Esophagus muscularis mucosa (tissue), 4 donors: ENCODE data around the gene ADCY1. TPM values are rescaled to one million over a fixed set of nuclear protein-coding genes. Genes with fewer than 3 reads are reported as not detected.

Experiments used
- DNase-seq: peaks from one replicate; pipeline ENCODE4 v3.0.0-alpha.2; 2017; ENCODE audit errors: extremely low spot score
- H3K27ac ChIP-seq, 4 donors: fragments of 200-600 bp; sonication (generic); replicated peaks in 1 of 4; 1 replicate in 3 of 4; 2 replicates in 1 of 4; pipeline ENCODE4 v1.5.1; 2016 to 2019; ENCODE audit warnings: mild to moderate bottlenecking in 1 of 4
- H3K27me3 ChIP-seq, 4 donors: fragments of 200-600 bp; sonication (generic); one replicate each; pipeline versions ENCODE4 v1.5.1 to v1.6.0; 2016 to 2019
- H3K36me3 ChIP-seq, 4 donors: fragments of 200-600 bp; sonication (generic); one replicate each; pipeline ENCODE4 v1.5.1; 2016 to 2019
- H3K4me1 ChIP-seq, 4 donors: fragments of 200-600 bp; sonication (generic); one replicate each; pipeline ENCODE4 v1.5.1; 2016 to 2019
- H3K4me3 ChIP-seq, 4 donors: fragments of 200-600 bp; sonication (generic); 1 replicate in 2 of 4; 2 replicates in 2 of 4; pipeline ENCODE4 v1.5.1; 2016 to 2019; ENCODE audit warnings: mild to moderate bottlenecking in 4 of 4, moderate library complexity in 1 of 4
- H3K9me3 ChIP-seq, 4 donors: fragments of 200-600 bp; sonication (generic); 1 replicate in 3 of 4; 2 replicates in 1 of 4; pipeline ENCODE4 v1.5.1; 2016 to 2019
- EP300 ChIP-seq: sonication (generic); formaldehyde crosslinking; IDR thresholded peaks from one replicate; pipeline ENCODE4 v1.6.1; 2017; ENCODE audit warnings: antibody characterized with exemption
- POLR2A ChIP-seq: fragments of 450-650 bp; IDR thresholded peaks from one replicate; pipeline ENCODE4 v1.6.1; 2017; ENCODE audit warnings: antibody characterized with exemption, moderate library complexity, mild to moderate bottlenecking, low read depth
- POLR2AphosphoS5 ChIP-seq, 2 donors: sonication (generic); formaldehyde crosslinking; IDR thresholded peaks; one replicate each; pipeline ENCODE4 v1.6.1; 2017; ENCODE audit warnings: antibody characterized with exemption in 2 of 2
- WGBS: methylation state at CpG from one replicate; pipeline ENCODE4 v1.1.5; 2018; 5-methylcytosine and 5-hydroxymethylcytosine counted together
- intact Hi-C: fragments of 100-400 bp; cut with DNase I; formaldehyde crosslinking; loops from one replicate; pipeline ENCODE4 v1.15.1; 2023
- total RNA-seq, 4 donors: library from RNA; depleted of rRNA; stranded (reverse); fragments of >200 nt; gene quantifications; one replicate each; pipeline versions ENCODE4 v1.1.0 to v1.2.1, GENCODE V29; 2016
- TF ChIP-seq, protein P1 (sequence below), 3 experiments: fragments of 200-600 bp in 2 of 3; fragments of 450-650 bp in 1 of 3; sonication (generic) in 2 of 3; IDR thresholded peaks; one replicate each; pipeline ENCODE4 v1.5.1; 2017 to 2019; ENCODE audit warnings: antibody characterized with exemption in 3 of 3, mild to moderate bottlenecking in 2 of 3, moderate library complexity in 1 of 3

Gene ADCY1
- total RNA-seq, 4 donors from 2014 or later, result 0.42 to 2.1 (median 1.2) TPM

DNA sequence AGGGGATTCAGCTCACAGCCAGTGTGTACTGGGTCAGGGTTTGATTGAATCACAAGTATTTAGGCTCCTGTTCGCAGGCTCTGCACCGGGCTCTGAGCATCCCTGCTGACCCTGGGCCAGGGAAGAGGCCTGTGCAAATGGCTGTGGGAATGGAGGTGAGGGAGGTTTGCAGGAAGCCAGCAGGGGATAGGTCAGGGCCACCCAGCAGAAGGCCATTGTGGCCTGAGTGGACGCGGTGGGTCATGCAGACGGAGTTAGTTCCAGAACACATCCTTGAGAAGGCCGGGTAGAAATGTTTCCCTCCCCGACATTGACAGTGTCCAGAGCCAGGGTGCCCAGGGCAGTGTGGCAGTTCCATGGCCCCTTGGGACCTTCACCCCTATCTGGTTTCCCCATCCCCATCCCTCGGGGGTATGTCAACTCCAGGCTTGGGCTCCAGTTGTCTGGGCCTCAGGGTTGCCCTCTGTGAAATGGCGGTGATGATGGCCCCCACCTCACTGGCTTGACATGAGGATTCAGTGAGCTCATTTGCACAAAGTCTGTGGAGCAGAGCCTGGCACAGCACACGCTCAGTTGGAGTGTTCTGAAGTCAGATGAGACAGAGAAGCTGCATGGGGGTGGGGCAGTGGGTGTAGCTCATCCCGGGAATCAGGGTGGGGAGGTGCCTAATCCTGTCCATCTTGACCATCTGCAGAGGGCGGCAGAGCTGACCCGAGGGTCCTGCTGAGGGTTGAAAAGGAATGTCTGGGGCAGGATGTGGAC, 107.6 kb downstream of the ADCY1 start:
- Histone ChIP-seq H3K36me3 (peaks cover 0 to 3% (median 0%) of the 10 kb centered on the region in 4 donors), H3K4me3 (no peak overlapping the region), H3K27me3 (no peaks in the 10 kb centered on the region), H3K4me1 (peaks cover 0 to 5% (median 2%) of the 10 kb centered on the region in 4 donors), H3K9me3 (no peaks in the 10 kb centered on the region), H3K27ac (no peak overlapping the region)
- intact Hi-C loops, result no loop called here
- DNase-seq, result peak; percentile 68
- WGBS, result 56% methylated on average over 5 of the region's 13 CpGs
- TF ChIP-seq, protein P1, sequence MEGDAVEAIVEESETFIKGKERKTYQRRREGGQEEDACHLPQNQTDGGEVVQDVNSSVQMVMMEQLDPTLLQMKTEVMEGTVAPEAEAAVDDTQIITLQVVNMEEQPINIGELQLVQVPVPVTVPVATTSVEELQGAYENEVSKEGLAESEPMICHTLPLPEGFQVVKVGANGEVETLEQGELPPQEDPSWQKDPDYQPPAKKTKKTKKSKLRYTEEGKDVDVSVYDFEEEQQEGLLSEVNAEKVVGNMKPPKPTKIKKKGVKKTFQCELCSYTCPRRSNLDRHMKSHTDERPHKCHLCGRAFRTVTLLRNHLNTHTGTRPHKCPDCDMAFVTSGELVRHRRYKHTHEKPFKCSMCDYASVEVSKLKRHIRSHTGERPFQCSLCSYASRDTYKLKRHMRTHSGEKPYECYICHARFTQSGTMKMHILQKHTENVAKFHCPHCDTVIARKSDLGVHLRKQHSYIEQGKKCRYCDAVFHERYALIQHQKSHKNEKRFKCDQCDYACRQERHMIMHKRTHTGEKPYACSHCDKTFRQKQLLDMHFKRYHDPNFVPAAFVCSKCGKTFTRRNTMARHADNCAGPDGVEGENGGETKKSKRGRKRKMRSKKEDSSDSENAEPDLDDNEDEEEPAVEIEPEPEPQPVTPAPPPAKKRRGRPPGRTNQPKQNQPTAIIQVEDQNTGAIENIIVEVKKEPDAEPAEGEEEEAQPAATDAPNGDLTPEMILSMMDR (IDR thresholded peaks at IDR 0.05), result no peak
- no peak for TF ChIP-seq EP300
- TF ChIP-seq POLR2A, result no peak
- TF ChIP-seq POLR2AphosphoS5 (IDR thresholded peaks at IDR 0.05), result no peak

DNA sequence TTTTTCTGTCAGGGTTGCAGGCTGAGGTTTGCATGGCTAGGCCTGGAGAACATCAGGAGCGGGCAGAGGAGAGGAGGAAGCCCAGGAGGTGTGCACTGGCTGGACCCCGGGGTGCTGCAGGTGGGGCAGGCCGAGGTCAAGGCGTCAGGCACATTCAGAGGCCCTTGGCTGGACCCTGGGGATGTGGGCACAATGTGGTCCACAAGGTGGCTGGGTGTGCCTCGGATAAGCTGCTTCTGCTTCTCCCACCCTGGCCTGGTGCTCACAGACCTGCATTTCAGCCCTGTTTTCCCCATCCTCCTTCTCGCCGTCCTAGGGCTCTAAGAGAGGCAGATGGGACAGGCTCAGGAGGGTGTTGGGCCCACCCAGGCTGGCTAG, 108.2 kb downstream of the ADCY1 start:
- peak; percentile 87 for DNase-seq
- Histone ChIP-seq H3K9me3 (no peaks in the 10 kb centered on the region), H3K4me3 (no peak overlapping the region), H3K27me3 (no peaks in the 10 kb centered on the region), H3K4me1 (peaks cover 0 to 5% (median 2%) of the 10 kb centered on the region in 4 donors), H3K27ac (no peak overlapping the region), H3K36me3 (peaks cover 0 to 3% (median 0%) of the 10 kb centered on the region in 4 donors)
- intact Hi-C loops, result no loop called here
- WGBS, result 85% methylated on average over 6 of the region's 7 CpGs
- TF ChIP-seq POLR2AphosphoS5 (IDR thresholded peaks at IDR 0.05), result no peak
- TF ChIP-seq POLR2A, result no peak
- TF ChIP-seq, protein P1 (IDR thresholded peaks at IDR 0.05), result no peak
- no peak for TF ChIP-seq EP300

DNA sequence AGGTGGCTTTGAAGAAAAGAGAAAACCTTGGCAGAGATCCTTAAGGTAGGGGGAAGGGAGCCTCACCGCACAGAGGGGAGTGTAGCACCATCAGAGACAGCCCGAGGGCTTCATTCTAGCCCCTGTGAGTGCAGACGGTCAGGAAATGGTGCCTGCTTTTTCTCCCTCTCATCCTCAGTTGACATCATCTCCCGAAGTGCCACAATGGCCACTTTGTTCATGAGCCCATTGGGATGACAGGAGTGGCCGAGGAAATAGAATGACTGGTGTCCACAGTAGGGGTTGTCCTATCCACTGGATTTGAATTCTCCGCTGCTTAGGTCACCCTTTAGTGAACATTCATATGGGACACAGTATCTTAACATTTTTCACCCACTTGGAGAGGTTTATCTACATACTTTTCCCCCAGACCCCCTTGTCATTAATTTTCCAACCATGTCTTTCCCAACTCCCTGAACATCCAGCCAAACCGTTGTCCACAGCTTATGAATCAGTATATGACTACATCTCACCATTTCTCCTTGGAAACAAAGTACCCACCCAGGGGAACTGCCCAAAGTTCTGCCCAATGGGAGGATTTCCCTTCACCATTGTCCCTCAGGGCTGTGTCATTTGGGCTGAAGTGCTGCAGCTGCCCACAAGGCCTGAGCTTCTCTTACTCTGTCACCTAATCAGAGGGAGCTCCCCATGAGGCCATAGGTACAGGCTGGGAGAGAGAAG, 108.8 kb downstream of the ADCY1 start:
- WGBS, result 79% methylated on average over 7 of the region's 7 CpGs
- Histone ChIP-seq H3K27ac (no peak overlapping the region), H3K9me3 (no peaks in the 10 kb centered on the region), H3K4me3 (no peak overlapping the region), H3K27me3 (no peaks in the 10 kb centered on the region), H3K36me3 (peaks cover 0 to 3% (median 0%) of the 10 kb centered on the region in 4 donors), H3K4me1 (peaks cover 0 to 5% (median 2%) of the 10 kb centered on the region in 4 donors)
- DNase-seq, result peak; percentile 86
- intact Hi-C loops, result no loop called here
- TF ChIP-seq, protein P1 (IDR thresholded peaks at IDR 0.05), result no peak
- TF ChIP-seq POLR2A (no peak), POLR2AphosphoS5 (IDR thresholded peaks at IDR 0.05) (no peak), EP300 (no peak)

DNA sequence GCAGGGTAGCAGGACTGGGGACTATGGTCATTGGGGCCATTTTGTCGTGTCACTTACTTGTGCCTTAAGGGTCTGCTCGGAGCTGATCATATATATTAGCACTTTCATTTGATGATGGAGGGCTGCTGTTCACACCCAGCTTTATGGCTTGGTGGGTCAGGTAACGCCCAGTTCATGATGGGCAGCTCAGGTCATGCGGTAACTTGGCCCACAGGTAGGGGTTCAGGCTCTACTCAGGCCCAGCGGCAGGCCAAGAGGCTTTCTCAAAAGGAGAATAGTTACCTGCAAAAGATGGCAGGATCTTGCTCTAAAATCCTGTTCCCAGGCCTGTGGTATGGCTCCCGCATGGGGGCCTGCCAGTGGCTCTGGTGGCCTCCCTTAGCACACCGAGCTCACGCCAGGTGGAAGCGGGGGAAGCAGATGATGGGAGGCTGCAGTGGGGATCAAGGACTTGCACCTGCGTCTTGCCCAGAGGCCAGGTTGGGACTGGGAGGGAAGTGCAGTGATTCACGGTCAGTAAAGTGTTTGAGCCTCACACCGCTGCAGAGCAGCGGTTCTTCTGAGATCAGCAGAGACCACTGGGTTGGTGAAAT, 109.5 kb downstream of the ADCY1 start:
- H3K36me3 ChIP-seq, result peaks cover 0 to 3% (median 0%) of the 10 kb centered on the region in 4 donors
- DNase-seq, result peak; percentile 60
- intact Hi-C loops, result no loop called here
- H3K4me1 ChIP-seq, result peaks cover 0 to 5% (median 2%) of the 10 kb centered on the region in 4 donors
- 91% methylated on average over 11 of the region's 13 CpGs for WGBS
- H3K9me3 ChIP-seq, result no peaks in the 10 kb centered on the region
- H3K4me3 ChIP-seq, result no peak overlapping the region
- H3K27me3 ChIP-seq, result no peaks in the 10 kb centered on the region
- no peak overlapping the region for H3K27ac ChIP-seq
- TF ChIP-seq, protein P1 (IDR thresholded peaks at IDR 0.05), result no peak
- TF ChIP-seq POLR2AphosphoS5 (IDR thresholded peaks at IDR 0.05), result no peak
- no peak for TF ChIP-seq EP300
- no peak for TF ChIP-seq POLR2A
